ENCODE results near the gene ZIC2. TPM values are rescaled to one million over a fixed set of nuclear protein-coding genes. Genes with fewer than 3 reads are reported as not detected.

The ZIC2 gene
- polyA plus RNA-seq, 3 donors = 0.08 to 0.14 (median 0.14) TPM

DNA sequence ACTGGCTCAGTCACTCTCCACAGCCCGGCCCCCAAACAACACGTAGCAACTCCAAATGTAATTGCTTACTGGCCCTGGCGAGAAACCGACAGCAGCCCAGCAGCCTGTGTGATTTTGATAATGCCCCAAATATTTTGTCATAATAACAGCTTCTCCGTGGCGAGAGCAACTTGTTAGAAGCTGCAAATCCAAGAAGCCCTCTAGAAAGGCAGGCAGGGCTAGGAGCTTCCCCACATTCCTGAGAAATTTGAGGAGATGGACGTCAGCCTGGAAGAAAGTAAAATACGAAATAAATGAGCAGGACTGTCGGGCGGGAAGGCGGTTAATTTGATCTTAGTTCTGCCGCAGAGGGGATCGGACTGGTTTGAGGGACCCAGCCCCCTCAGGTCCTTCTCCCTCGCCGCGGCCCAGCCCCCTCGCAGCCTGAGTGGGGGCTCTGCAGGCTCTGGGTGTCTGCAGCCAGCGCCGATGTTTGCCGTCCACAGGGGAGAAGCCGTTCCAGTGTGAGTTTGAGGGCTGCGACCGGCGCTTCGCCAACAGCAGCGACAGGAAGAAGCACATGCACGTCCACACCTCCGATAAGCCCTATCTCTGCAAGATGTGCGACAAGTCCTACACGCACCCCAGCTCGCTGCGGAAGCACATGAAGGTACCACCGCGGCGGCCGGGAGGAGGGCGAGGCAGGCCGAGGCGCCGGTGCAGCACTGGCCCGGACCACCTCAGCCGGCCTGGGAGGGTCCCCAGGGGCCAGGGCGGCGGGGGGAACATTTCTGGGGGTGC, 3.1 kb downstream of the ZIC2 start:
- no peak for DNase-seq (ENCODE audit: low read depth in 3 of 3, low spot score in 2 of 3)

DNA sequence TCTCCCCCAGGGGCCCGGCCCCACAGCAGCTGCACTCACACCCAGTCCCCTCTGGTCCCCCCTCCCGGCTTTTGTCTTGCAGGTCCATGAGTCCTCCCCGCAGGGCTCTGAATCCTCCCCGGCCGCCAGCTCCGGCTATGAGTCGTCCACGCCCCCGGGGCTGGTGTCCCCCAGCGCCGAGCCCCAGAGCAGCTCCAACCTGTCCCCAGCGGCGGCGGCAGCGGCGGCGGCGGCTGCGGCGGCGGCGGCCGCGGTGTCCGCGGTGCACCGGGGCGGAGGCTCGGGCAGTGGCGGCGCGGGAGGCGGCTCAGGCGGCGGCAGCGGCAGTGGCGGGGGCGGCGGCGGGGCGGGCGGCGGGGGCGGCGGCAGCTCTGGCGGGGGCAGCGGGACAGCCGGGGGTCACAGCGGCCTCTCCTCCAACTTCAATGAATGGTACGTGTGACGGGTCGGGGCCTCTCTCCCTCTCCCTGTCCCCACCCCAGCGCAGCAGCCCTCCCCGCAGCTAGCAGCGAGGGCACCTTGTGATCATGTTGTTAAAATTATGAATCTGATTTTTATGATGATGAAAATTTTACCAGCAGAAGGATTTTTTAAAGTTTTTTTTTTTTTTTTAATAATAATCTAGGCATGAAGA, 3.8 kb downstream of the ZIC2 start:
- no peak for DNase-seq (ENCODE audit: low read depth in 3 of 3, low spot score in 2 of 3)

GRCh38 chr13:99985886-99986527, 4.4 kb downstream of the ZIC2 start:
- no peak for DNase-seq (ENCODE audit: low read depth in 3 of 3, low spot score in 2 of 3)

DNA sequence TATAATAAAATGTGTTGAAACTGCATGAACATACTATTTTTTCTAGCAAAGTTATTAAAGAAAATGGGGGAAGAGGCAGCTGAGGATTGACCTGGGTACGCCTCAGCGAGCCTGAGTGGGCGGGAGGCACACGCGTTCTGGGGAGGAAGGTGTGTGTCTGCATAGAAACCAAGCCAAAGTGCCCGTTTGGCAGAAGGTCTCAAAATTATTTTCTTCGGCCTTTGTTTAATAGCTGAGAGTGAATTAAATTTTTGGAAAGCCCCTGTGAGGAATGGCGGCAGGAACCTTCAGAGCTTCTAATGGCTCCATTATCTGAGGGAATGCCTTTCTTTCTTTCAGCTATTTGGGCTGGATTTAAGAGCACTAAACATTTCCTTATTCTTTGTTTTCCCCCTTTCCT, 5.2 kb downstream of the ZIC2 start:
- no peak for DNase-seq (ENCODE audit: low read depth in 3 of 3, low spot score in 2 of 3)

GRCh38 chr13:99987154-99988019, 5.8 kb downstream of the ZIC2 start:
- no peak for DNase-seq (ENCODE audit: low read depth in 3 of 3, low spot score in 2 of 3)

DNA sequence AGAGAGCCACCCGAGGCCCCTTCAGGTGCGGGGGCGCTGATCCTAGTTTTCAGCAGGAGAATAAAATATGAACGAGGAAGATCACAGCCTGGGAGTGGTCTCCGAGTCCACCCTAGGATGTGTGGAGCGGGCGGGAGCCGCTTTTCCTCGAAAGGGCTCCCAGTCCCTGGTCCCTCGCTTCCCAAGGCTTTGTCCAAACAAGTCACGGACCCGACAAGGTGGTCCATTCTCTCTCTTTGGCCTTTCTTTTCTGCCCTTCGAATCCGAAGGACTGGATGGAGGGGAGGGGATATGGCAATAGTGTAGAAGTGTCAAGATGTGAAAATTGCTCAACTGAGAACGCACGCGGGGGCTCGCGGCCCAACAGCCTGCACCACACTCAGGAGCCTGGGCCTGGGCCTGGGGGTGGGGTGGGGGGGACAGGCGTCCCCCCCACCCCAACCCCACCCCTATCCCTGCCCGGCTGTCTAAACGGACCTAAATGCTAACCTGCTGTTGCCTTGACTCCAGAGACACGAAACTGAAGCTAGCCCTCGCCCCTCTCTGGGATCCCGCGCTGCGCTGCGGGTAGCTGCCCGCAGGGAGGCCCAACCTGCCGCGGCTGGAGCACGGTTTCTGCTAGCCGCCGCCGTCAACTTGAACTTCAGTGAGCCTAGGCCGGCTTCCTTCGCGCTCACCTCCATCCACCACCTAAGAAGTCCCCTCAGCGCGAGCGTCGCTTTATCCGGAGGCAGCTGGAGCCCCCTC, 7.1 kb downstream of the ZIC2 start:
- no peak for DNase-seq (ENCODE audit: low read depth in 3 of 3, low spot score in 2 of 3)

DNA sequence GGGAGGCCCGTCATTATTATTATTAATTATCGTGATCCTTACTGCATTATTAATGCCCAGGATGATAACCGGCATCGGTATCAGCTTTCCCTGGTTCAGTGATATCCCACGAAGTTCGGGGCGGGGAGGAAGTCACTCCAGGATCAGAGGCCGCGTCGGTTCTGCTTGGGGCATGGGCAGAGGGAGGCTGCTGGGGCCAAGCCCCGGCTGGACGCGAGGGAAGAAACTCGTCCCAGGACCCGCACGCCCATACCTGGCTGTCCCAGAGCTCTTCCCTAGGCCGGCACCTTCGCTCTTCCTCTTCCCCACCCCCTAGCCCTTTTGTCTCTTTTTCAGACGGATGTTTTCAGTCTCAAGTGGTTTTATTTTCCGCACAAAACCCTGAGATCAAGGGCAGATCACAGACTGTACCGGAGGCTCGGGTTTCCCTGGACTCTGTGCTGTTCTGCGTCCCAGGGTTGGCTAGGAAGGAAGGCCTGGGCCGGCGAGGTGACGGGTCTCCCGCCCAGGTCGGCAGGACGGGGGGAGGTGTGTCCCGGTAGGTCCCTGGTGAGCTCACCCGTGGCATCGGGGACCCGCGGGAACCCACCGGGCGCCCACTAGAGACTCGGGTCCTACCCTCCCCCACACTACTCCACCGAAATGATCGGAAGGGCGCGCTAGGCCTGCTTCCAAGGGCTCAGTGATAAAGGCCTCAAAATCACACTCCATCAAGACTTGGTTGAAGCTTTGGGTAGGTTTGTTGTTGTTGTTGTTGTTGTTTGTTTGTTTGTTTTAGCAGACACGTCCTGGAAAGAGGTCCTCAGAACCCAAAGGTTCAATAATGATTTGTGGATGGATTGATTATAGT, 7.9 kb downstream of the ZIC2 start:
- no peak for DNase-seq (ENCODE audit: low read depth in 3 of 3, low spot score in 2 of 3)

- no peak for DNase-seq (ENCODE audit: low read depth in 3 of 3, low spot score in 2 of 3)
Measured at GRCh38 chr13:99990126-99990977, 8.8 kb downstream of the ZIC2 start.

DNA sequence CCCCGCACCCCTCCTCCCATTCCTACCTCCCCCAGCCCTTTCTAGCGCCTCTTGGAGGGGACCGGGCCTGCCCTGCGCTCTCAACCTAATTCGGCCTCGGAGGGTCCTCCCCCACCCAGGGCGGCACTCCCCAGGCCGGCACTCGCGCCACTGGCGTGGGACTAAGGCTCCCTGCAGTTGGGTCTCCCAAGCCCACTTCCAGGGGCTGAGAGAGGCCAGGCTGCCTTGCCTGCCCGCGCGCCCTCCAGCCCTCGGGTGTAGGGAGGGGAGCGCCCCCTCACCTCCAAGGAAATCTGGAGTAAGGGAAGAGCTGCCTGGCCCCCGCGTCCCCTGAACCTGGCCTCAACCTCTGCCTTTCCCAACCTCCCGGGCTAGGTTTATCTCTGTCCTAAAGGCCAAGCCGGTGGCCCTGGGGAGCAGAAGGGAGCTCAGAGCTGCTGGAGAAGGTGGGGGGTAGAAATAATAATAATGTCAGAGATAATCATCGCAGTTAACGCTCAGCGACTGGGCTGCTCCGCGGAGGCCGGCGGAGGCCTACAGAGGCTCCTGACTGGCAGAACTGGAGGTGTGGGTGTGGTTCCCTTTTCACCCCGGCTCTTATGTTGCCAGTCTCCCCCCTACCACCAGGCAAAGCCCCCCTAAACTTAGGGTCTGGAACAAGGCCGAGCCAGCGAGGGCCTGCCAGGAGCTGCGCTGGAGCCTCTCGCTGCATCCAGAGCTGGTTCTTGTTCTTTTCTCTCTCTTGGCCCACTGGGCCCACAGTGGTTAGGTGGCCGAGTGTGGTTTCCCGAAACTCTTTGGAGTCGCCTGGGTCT, 9.6 kb downstream of the ZIC2 start:
- DNase-seq (ENCODE audit: low read depth in 3 of 3, low spot score in 2 of 3) = no peak

DNA sequence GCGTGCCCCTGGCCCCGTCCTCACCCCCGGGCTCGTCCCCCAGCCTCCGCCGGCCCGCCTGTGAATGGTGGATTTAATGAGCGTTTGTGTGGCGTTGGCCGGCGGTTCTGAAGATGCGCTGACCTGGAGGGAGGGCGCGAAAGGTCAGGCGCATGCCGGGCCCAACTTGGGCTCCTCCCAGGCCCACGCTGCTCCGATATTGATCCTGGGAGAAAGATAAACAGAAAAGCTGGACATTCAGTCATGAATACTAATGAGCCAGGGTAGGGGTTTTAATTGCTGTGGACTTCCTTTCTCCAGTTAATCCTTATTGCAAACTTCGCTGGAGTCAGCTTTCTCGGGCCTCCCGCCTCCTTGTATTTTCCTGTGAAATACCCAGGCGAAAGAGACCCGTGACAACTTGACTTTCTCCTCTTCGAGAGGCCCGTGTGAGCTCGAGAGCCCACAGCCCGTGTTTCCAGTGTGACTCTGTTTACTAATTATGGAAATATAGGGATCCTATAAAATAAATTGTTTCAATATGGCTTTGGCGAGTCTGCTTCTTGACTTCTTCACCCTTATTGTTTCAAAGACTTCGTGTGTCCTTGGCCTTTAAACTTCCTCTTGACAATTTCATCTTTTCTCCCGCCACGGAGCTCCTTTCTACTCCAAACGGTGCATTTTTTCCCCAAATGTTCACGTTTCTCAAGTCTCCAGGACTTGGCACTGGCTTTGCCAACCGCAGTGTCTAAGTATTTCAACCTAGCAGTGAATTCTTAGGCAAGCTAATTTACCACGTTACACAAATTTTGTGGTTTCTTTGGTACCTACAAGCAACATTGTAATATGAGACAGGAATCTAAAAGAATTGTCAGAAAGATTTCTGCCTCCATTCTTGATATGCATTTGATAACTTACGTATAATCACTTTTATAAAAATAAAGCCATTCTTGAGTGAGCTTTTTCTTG, 10.5 kb downstream of the ZIC2 start:
- DNase-seq (ENCODE audit: low read depth in 3 of 3, low spot score in 2 of 3) = no peak

DNA sequence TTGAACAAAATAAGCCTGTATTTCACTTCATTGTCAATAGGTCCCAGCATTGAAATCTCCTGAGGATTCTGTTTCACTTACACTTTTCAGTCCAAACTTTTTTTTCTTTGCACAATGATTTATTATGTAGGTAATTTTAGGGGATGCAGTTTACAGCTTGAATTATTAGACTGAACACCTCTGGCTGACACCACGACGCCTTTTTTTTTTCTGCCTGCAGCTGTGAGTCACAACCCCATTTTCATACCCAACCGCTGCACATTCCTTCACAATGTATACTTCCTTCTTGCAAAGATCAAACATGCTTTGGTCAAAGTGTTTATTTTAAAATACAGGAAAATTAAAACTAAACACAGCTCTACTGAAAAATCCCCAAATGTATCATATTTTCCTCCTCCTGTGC, 11.4 kb downstream of the ZIC2 start:
- no peak for DNase-seq (ENCODE audit: low read depth in 3 of 3, low spot score in 2 of 3)

DNA sequence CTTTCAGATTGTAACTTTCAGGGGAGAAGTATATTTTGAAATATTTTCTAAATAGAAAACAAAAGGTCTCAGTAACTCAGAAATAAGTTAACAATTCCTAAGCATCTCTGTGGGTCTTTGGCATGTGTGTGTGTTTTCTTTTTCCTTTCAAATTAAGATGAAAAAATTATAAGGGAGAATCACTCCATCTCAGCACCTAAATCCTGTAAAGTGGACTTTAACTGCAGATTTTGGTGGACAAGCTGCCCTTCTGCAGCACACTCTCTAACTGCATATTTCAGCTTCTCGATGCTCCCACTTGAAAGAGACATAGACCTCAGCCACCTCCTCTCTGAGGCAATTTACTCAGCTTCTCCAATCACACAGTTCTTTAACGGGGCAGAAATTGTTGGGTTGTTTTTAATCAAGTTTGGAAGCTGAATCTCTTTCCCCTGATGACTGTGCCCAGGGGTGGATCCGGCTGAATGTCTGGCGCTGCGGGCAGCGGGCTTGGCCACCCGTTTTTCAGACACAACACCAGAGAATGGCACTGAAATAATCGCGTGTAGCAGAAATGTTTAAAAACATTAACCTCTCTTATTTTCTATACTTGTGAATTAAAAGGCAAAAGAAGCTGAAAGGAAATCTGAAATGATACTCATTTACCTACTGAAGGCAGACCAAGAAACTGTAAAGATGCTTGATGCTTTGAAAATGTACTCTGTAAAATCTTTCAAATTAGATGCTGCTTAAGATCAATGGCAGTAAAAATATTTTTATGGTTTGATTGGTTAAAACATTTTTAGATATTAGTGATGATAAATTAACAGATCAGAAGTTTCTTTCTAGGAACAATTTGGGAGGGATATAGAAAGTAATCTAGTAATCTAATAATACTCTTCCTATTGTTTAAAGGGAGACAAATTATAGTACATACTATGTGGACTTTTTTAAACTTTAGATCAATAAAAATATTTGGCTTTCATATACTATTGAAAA, 12.4 kb downstream of the ZIC2 start:
- no peak for DNase-seq (ENCODE audit: low read depth in 3 of 3, low spot score in 2 of 3)

DNA sequence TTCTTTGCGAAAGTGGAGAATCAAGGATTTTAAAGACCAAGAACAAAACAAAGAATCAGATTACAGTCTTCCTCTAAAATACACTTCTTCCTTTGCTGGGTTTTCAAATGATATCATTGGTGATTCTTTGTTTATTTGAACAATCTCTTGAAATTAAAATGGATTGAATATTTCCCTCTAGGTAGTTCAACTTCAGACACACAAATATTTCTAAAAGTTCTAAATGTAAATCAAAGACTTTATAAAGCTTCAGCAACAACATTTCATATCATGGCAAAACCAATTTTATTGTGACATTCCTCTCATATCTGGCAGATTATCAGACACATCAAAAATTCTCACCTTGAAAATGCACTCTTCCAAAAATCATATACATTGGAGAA, 13.0 kb downstream of the ZIC2 start:
- DNase-seq (ENCODE audit: low read depth in 3 of 3, low spot score in 2 of 3) = no peak

DNA sequence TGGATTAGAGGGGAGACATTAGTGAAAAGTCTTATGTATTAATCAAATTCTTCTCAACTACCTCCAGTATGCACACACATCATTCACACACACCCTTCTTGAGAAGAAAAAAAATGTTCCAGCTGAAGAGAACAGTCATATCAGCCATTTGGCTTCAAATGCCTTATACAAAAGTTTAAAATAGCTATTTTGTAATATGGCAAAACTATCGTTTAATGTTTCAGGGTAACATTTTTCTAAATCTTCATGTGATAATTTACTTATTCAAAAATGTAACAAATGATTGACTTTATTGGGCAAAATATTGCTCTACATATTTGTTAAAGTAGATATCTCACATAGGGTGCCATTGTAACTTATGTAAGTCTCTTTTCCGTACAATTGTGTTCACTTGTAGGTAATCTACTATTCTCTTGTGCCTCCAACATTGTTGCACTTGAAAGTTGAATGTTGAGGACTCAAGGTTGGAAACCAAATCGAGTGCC, 13.6 kb downstream of the ZIC2 start:
- DNase-seq (ENCODE audit: low read depth in 3 of 3, low spot score in 2 of 3) = no peak

Data from right renal cortex interstitium (tissue), 3 donors.